HG02623 (cell line): Measurements from ENCODE around the gene HMX3.

Experiments
- ATAC-seq: cut with Tn5 transposase; IDR thresholded peaks from one replicate; pipeline ENCODE4 v1.9.1; 2021; ENCODE audit warnings: moderate library complexity; ENCODE audit not compliant: unreplicated experiment

The HMX3 gene

DNA sequence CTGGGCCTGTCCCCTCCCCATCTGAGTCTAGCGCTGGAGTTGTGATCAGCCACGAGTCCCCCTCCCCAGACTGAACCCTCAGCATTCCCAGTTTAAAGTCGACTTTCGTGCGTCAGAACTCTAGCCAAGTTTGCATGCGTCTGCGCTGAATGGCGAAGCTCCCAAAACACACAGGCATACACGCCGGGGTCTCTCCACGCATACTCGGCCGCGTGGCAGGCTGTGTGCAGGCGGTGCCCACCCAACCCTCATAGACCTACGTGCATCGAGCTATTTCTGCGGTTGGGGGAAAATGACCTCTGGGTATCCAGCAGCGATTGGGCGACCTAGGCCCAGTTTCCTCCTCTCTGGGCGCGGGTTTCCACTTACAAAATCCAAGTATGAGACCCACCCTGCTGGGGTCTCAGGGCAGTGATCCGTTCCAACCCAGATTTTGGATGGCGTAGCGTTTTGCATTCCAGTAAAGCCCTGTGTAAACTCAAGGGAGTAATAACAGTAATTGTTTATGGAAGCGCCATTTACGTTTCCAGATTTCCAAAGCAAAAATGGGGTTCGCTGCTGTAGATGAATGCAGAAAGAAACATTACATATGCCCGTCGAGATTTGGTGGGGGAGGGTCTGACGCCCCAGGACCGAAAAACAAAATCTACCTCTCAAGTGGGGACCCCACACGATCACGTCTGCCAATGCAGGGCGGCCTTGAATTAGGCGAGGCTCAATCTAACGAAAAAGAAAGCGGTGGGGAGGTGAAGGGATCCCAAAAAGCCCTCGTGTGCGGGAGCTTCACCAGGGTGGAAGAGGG is 2.0 kb upstream of the HMX3 start:
- no peak for ATAC-seq

DNA sequence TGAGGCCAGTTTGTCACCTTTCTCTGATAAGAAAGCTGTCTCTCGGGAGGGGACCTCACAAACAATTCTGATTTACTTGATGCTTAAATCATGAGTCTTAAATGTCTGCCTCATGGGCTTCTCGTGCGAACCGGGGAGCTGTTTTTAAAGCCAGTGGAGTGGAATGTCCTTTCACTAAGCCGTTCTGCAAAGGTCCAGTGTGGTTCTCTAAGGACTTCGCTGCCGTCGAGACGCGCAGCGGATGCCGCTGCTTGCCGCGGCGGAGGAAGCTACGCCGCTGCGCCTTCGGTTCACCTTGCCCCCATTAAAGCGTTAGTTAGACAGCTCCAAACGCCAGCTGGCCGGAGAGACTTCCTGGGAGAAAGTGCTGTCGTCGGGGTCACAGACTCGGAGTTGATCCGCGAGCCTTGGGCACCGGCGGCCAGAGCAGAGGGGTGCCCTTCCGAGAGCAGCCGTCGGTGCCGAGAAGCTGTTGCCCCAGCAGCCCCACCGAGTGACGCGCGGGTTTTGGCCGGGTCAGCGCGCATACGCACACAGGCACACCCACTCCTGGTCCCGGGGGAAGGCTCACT is 1.3 kb upstream of the HMX3 start:
- no peak for ATAC-seq

DNA sequence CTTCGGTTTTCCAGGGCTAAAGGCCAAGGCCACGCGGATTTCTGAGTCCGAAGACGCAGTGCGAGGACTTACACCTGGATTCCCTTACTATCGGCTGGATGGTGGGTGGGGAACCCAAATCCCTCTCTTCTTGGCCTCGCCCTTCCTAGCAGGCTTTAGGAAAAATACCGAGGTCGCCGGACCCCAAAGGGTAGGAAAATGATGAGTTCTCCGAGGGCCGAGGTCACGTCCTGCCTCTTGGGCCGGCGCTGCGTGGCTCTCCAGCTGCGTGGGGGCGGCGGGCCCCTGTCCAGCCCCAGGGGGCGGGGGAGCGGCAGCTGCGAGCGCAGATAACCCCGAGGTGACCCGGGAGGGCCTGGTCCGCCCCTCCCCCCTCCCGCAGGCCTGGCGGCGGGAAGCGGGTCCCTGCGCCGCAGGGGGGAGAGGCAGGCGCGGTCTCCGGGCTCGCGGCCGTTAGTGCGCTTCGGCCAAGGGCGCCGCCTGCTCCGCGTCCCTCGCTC is 805 bp upstream of the HMX3 start:
- no peak for ATAC-seq

DNA sequence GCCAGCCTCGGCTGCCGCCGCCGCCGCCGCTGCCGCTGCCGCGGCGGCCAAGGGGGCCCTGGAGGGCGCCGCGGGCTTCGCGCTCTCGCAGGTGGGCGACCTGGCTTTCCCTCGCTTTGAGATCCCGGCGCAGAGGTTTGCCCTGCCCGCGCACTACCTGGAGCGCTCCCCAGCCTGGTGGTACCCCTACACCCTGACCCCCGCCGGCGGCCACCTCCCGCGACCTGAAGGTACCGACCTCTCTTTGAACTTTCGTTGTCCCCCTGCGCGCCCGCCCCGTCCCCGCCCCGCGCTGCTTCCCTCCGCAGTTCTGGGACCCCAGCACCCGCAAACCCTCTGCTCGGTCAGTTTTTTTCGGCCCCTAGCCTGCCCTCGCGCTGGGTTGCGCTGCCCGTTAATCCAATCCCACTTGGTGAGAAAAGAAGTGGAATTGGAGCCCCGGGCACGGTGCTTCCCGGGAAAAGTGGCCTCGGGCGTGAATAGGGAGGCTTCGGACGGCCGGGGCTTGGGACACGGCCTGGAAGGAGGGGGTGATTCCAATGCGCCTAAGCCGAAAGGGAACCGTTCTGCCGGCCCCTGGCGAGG is 543 bp downstream of the HMX3 start:
- ATAC-seq = no peak

DNA sequence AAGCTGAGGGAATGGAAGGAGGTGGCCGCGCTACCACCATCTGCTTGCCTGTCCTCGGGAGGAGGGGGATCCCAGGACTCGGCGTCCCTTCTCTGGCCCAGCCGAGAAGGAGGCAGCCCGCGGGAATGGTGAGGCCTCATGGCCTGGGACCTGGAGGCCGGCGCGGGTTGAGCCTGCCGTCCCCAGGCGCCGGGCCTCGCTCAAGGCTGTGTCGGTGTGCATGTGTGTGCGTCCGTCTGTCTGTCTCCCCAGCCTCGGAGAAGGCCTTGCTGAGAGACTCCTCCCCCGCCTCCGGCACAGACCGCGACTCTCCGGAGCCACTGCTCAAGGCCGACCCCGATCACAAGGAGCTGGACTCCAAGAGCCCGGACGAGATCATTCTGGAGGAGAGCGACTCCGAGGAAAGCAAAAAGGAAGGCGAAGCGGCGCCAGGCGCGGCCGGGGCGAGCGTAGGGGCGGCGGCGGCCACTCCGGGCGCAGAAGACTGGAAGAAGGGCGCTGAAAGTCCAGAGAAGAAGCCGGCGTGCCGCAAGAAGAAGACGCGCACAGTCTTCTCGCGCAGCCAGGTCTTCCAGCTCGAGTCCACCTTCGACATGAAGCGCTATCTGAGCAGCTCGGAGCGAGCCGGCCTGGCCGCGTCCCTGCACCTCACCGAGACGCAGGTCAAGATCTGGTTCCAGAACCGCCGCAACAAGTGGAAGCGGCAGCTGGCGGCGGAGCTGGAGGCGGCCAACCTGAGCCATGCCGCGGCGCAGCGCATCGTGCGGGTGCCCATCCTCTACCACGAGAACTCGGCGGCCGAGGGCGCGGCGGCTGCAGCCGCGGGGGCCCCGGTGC is 1.3 kb downstream of the HMX3 start:
- no peak for ATAC-seq

DNA sequence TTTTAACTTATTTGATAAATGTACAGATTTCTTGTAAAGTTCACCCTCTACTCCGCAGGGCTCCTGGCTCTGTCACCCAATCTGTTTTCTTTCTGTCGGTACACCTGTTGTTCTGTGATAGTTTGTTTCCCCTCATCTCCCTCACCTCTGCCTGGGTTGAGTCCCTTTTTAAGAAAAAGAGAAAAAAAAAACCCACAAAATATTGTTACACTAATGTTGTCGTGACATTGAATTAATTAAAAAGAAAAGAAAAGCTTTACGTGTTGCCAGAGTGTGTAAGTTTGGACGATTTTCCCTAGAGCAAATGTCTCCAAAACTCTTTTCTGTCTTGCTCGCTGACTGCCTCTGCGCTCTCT is 3.4 kb downstream of the HMX3 start:
- ATAC-seq = no peak

DNA sequence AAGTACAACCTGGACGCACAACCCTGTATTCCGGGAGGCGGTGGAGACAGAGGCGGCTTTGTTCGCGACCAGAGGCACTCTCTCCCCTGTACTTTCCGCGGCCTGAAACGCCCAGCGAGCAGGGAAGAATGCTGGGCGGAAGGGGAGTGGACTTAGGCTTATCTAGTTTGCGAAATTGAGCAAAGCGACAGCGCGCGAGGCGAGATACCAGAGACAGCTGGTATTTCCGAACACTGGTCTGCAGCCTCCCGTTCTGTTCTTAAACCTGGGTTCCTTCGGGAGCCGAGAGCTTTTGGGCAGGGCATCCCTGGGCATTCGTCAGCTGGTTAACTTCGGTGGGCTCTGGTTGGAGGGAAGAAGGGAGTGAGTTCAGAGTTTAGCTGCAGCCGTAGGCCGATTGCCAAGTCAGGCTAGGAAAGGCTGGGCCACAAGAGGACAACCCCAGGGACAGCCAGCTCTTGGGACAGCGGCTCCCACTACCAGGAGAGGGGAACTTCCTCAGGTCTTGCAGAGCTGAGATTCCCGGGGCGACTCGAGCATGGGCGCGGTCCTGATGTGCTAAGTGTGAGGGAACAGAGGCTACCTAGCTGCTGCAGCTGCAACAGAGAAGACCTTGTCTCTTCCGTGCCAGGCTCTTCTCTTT is 3.9 kb downstream of the HMX3 start:
- ATAC-seq = no peak

DNA sequence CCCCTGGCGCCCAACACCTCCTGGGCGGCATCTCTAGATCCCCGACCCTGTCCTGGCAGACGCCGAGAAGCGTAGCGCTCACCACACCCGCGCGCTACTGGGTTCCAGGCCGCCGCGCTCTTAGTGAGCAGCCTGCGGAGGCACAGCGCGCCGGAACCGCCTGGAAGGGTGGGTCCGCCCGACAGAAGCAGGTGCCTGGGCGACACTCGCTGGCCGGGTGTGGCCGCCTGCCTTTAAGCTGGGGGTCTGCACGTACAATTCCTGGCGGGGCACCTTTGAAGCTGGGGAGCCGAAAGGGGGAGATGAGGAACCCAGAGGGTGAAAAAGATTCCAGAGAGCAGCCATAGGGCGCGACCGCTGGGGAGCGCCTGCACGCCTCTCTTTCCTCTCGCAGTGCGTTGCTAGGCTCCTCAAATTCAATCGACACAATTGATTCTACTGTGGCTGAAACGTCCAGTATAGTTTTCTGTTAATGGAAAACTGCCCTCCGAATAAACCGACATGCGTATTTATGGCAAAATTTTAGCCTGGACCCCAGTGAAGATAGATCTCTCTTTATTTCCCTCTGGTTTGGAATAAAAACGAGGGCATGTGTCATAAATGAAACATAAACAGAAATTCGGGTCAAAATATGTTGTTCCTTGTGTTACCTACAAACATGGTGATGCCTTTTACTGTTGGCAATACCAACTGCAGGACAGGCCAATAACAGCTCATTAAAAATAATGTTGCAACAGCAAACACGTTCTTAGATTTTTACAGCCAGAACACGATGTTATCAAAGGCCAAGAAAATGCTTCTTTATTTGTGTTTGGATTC is 4.6 kb downstream of the HMX3 start:
- no peak for ATAC-seq

DNA sequence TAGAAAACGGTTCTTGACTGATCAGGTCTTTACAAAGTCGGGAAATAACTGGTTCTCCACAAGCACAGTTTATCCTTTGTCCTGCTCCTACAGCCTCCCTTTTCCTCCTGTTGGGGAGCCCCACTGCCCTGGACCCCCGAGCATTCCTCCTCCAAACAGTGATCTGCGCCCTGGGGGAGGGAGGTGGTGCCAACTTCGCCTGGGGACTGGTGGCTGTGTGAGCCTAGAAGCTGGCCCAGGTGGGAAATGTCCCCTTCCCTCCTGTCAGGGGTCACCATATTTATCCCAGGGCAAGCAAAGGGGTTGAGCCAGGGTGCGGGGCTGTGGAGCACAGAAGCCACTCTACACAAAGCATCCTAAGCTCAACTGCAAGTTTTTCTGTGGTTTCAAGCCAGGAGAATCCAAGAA is 5.2 kb downstream of the HMX3 start:
- no peak for ATAC-seq

DNA sequence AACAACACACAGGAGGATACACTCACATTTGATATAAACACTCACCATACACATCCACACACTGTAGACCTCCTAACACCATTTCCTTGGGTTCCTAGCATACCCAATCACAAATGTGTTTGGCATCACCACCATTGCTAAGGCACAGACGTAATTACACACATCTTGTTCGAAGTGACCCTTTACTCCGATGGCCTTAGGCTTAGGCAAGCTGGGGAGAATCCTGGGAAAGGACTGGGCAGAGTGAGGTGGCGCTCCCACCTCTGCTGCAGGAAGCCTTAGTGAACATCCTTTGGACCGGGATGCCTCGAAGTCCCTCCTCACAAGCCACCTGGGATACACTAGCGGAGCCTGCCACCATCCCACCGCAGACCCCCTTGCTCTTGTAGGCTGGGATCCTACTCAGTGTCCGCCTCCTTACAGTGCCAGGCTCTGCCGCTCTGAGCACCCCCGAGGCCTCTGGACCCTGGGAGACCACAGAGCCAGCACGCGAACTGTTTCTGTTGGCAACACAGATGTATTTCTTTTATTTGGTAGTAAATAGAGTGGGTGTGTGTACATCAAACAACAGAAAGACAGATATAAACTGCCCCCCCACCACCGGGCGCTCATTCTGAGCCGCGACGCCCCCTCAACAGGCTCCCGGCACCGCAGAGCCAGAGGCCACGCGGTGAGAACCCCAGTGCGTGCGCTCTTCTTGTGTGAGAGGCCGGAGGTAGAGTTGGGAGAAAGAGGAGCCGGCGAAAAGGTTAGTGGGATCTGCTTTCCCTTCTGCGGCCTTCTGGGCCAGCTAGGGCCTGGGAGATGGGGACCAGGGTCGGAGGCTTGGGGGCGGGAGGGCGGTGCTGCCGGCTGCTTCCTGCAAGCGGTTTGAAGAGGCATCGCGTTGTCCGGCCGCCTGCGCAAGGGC is 6.3 kb downstream of the HMX3 start:
- ATAC-seq = no peak

DNA sequence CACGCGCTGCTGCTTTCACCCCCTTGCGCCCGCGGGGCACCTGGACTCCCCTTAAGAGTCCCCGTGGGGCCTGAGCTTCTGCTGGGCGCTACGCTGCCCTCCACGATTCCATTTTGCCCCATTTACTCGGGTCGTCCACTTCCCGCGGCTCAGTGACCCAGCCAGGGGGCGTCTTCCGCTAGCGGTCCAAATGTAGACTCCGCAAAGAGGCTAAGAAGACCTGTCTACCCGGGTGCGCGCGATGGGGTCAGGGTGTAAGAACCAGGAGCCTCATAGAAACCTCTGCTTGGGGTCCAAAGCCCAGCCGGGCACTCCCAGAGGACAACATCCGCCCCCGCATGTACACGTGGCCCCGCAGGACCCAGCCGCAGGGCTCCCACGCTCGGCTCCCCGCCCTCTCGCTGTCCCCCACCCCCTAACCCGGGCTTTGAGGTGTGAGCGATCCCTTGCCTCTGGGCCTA is 7.0 kb downstream of the HMX3 start:
- ATAC-seq = no peak

DNA sequence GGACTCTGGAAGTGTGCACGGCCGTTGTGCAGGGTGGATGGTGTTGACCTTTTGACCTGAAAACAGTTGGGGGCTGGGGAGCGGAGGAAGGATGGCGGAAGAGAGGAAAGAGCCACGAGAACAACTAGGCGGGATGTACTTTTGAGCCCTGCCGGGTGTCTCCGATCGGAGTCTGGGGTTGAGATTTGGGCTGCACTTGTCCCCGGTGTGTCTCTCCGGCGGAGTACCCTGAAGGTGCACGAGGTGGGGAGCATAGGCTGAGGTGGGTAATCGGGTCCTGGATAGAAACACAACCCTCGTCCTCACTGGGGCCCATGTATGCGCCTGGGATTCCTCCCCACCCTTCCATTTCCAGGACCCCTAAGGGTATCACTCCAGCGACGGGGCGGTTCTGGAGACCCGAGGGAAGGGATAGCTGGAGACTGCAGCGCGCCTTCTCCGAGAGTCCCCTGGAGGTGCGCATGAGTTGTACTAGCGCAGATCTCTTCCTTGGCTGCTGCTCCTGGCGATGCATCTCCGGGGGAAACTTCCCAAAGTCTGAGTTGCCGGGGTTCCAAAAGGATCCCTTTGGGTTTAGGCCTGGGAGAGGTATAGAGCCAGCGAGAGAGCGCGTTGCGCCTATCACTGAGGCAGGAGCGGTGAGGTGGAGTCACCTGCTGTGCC is 7.5 kb downstream of the HMX3 start:
- no peak for ATAC-seq

DNA sequence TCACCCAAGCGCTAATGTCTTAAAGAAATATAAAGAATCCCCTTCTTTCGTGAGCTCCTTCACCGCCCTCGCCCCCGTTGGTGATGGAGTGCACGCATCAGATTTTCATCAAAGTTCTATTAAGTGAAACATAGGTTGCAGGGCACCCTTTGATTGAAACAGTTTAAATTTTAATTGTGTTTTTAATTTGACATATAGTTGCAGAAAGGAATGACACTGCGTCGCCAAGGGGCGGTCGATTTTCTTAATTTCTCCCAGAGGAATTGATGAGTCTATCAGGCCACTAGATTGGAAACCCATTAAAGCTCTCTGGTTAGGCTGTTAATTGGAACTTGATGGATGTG is 8.0 kb downstream of the HMX3 start:
- no peak for ATAC-seq

DNA sequence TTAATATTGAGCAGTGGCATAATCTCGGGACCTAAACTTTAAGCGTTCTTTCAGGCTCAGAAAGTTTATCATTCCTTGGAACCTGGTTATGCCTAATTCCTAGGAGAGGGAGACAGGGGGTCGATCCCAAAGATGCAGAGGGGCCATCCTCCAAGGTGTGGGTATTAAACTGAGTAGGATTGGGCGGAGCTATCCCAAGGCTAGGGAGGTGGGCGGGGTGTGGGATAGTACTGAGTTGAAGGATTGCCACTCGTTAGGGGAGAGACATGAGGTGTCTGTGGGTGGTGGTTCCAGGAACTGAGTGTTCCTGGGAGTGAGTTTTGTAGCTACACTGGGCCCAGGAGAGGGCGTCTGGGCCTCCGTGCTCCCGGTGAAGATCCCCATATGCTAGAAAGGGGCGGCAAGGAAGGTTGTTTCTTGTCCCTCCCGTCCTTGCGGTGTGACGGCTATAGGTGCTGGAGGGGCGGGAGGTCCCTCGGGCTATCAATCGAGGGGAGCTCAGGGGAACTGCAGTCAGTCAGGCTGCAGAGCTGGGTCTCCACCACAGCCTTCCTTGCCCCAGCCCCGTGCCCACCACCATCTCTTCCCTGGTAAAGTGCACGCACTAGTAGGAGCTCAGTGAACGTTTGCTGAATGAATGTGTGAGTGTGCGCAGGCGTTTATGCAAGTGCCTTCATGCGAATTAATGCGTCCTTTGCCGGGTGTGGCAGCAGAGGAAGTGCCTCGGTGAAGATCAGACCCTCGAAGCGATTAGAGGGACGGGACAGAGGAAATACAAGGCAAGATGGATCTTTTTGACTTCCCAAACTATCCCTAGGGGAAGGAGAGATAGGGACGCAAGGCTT is 9.1 kb downstream of the HMX3 start:
- no peak for ATAC-seq

DNA sequence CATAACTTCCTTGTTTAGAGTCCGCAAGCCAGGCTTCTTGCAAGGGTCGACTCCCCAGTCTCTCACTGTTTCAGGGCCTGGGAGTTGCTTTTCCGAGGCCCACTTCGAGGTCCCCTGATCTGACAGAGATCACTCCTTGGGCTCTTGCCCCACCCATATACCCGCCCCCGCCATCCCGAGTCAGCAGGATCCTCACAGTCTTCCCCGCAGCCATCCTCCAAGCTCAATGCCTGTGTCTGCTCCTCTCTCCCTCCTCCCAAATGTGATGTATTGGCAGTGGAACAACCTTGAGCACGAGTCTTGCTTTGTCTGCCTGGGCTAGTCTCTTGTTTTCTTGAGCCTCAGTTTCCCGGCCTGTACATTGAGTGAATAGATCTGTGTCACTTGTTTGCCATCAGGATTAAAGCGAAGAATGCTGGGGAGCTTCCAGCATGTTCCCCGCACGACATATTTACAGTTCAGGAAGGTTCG is 9.8 kb downstream of the HMX3 start:
- ATAC-seq = no peak

DNA sequence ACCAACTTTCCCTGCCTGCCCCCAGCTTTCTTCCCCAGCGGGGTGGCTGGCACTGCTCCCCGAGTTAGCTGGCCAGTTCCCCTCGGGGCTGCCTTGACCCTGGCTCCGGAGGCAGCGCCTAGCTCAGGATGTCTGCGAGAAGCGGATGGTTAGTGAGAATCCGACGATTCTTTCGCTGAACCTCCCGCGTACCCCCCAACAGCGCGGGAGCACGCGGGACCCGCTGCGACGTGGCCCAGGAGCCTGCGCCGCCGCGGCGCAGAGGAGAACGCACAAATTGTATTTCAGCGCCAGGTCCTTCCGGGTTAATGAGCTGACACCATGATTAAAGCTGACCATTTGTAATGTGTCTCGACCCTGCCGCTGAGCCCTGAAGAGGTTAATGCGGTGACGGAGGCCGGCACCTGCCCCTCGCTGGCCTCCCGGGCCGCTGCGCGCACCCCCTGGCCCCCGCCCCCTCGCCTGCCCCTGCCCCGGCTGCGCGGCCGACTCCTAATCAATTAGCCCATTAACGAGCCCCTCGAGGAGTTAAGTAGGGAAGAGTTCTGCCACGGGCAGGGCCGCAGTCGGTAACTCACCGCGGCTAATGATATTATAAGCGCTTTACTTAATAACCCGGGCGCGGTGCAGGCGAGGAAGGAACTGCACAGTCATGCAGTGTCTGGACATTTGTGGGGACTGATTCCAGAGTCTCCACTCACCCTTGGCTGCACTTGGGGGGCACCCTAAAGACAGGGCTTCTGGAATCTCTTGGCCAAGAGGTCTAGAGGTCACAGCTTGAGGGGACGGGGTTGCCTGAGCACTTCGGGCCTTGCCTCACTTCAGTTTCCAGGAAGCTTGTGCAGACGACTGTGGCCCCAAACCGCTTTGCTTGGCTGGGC is 10.5 kb downstream of the HMX3 start:
- ATAC-seq = no peak
